K562 (cell line): ENCODE results near the gene ANO9. TPM values are rescaled to one million over a fixed set of nuclear protein-coding genes. Genes with fewer than 3 reads are reported as not detected.

Experiments
- ATAC-seq: fragments of 200-7000 bp; cut with Tn5 transposase; 3 replicates; pipeline ENCODE4 v1.9.1; 2020; ENCODE audit warnings: moderate library complexity
- BruUV-seq: library from RNA; stranded (reverse); fragments of 400-500 nt; replicated peaks from 2 replicates; lab custom pipeline; 2021; lab: Mats Ljungman, UMichigan
- CTCF ChIA-PET: fragments of 300-600 bp; formaldehyde crosslinking; extraction: SDS; loops from one replicate; lab custom pipeline; 2021; ENCODE audit warnings: low intra/inter-chr PET ratio; lab: Yijun Ruan, JAX
- POLR2A ChIA-PET: fragments of 300-600, 350-650 bp; sonication (Branson Sonifier 250); formaldehyde crosslinking; extraction: SDS; loops from one replicate; lab custom pipeline; 2021; ENCODE audit warnings: antibody characterized with exemption, inconsistent platforms; lab: Yijun Ruan, JAX
- DNase-seq, 4 experiments: peaks; one replicate each; pipeline versions ENCODE4 v3.0.0 to v3.0.0-alpha.2; 2011 to 2018; ENCODE audit warnings: low spot score in 3 of 4, mixed read lengths in 3 of 4; ENCODE audit errors: extremely low read depth in 1 of 4
- FAIRE-seq: peaks from 2 replicates; lab custom pipeline; 2011; peaks lifted over from hg19 to GRCh38; lab: Jason Lieb, UNC
- H2AFZ ChIP-seq: 2 replicates; pipeline ENCODE4 v1.6.0; 2011; ENCODE audit warnings: low read depth, low read length, control low read depth, inconsistent platforms
- H3K27ac ChIP-seq: fragments of 200-600 bp; 3 replicates; pipeline ENCODE4 v1.8.0; 2011; ENCODE audit warnings: low read depth, mild to moderate bottlenecking, control low read depth, inconsistent platforms, low read length, moderate library complexity, mixed read lengths; ENCODE audit errors: extremely low read depth
- H3K27me3 ChIP-seq, 2 experiments: fragments of 300-600 bp in 1 of 2; 2 replicates in 1 of 2; 3 replicates in 1 of 2; pipeline versions ENCODE4 v1.6.0 to v1.8.0; 2011; ENCODE audit warnings: inconsistent platforms in 2 of 2, low read length in 2 of 2, mild to moderate bottlenecking in 1 of 2, mixed read lengths in 1 of 2, moderate library complexity in 1 of 2; ENCODE audit not compliant: control insufficient read depth in 2 of 2, insufficient read depth in 2 of 2
- H3K36me3 ChIP-seq: fragments of 300-600 bp; 3 replicates; pipeline ENCODE4 v1.8.0; 2011; ENCODE audit warnings: mild to moderate bottlenecking, low read length, inconsistent platforms; ENCODE audit not compliant: control insufficient read depth, insufficient read depth
- H3K4me1 ChIP-seq, 2 experiments: fragments of 200-600 bp in 1 of 2; replicated peaks in 1 of 2; 2 replicates in 1 of 2; 3 replicates in 1 of 2; pipeline versions ENCODE4 v1.5.1 to v1.8.0; 2011; ENCODE audit warnings: inconsistent platforms in 2 of 2, low read length in 2 of 2, mild to moderate bottlenecking in 1 of 2, mixed read lengths in 1 of 2, moderate library complexity in 1 of 2; ENCODE audit not compliant: control insufficient read depth in 2 of 2, insufficient read depth in 2 of 2
- H3K4me2 ChIP-seq: 2 replicates; pipeline ENCODE4 v1.6.1; 2011; ENCODE audit warnings: low read length, control low read depth, inconsistent platforms, mixed read lengths; ENCODE audit not compliant: insufficient read depth
- H3K4me3 ChIP-seq: fragments of 200-600 bp; sonication (generic), shearing (Covaris generic); 2 replicates; pipeline ENCODE4 v1.5.1; 2016; ENCODE audit warnings: control low read depth, inconsistent platforms
- H3K79me2 ChIP-seq: fragments of 200-600 bp; 3 replicates; pipeline ENCODE4 v1.8.0; 2011; ENCODE audit warnings: low read length, inconsistent platforms; ENCODE audit not compliant: control insufficient read depth, insufficient read depth
- H3K9ac ChIP-seq, 2 experiments: 2 replicates each; pipeline versions ENCODE4 v1.6.0 to v1.6.1; 2011; ENCODE audit warnings: low read depth in 2 of 2, low read length in 2 of 2, control low read depth in 1 of 2, inconsistent platforms in 1 of 2, mild to moderate bottlenecking in 1 of 2, mixed read lengths in 1 of 2; ENCODE audit not compliant: insufficient read depth in 1 of 2
- H3K9me1 ChIP-seq: one replicate; pipeline ENCODE4 v1.6.0; 2011; ENCODE audit warnings: inconsistent platforms, mild to moderate bottlenecking, low read length, moderate library complexity; ENCODE audit not compliant: control insufficient read depth, insufficient read depth
- H3K9me3 ChIP-seq: replicated peaks from 2 replicates; pipeline ENCODE4 v1.5.1; 2011; ENCODE audit warnings: low read depth, low read length, inconsistent platforms; ENCODE audit not compliant: control insufficient read depth, insufficient read depth
- H4K20me1 ChIP-seq: replicated peaks from 2 replicates; pipeline ENCODE4 v1.6.1; 2011; ENCODE audit warnings: low read length, inconsistent platforms, mixed read lengths; ENCODE audit not compliant: control insufficient read depth, insufficient read depth
- CCNT2 ChIP-seq: IDR thresholded peaks from 2 replicates; pipeline ENCODE4 v1.6.1; 2011; ENCODE audit warnings: borderline replicate concordance, low read depth, mild to moderate bottlenecking, moderate library complexity, mixed read lengths, low read length; ENCODE audit not compliant: insufficient read length; ENCODE audit errors: extremely low read depth
- CTCF ChIP-seq, 3 experiments: IDR thresholded peaks in 2 of 3; conservative IDR thresholded peaks in 1 of 3; 2 replicates each; pipeline ENCODE4 v1.5.1; 2011 to 2012; ENCODE audit warnings: low read length in 3 of 3, mild to moderate bottlenecking in 3 of 3, control low read depth in 2 of 3, improper control_type of control experiment in 1 of 3, inconsistent platforms in 1 of 3, low read depth in 1 of 3, mixed read lengths in 1 of 3, moderate library complexity in 1 of 3; ENCODE audit not compliant: insufficient read depth in 2 of 3
- EP400 ChIP-seq: fragments of 450-650 bp; IDR thresholded peaks from 2 replicates; pipeline ENCODE4 v1.6.1; 2017; ENCODE audit warnings: antibody characterized with exemption, mild to moderate bottlenecking, moderate library complexity
- HNRNPL ChIP-seq: fragments of 200-400 bp; formaldehyde crosslinking; IDR thresholded peaks from 2 replicates; pipeline ENCODE4 v1.6.1; 2017; ENCODE audit warnings: low read depth, mild to moderate bottlenecking, low read length
- MTF1 ChIP-seq: fragments of 250-450 bp; sonication (Bioruptor Pico); IDR thresholded peaks from 2 replicates; pipeline ENCODE4 v1.9.0; 2021; ENCODE audit warnings: moderate library complexity, mild to moderate bottlenecking, inconsistent platforms, borderline replicate concordance
- NFIC ChIP-seq: fragments of 450-650 bp; IDR thresholded peaks from 2 replicates; pipeline ENCODE4 v1.6.1; 2017; ENCODE audit warnings: mild to moderate bottlenecking, inconsistent platforms
- RAD21 ChIP-seq, 2 experiments: fragments of 250-450 bp in 1 of 2; fragments of 450-650 bp in 1 of 2; sonication (Bioruptor Pico) in 1 of 2; formaldehyde crosslinking in 1 of 2; IDR thresholded peaks in 1 of 2; conservative IDR thresholded peaks in 1 of 2; 2 replicates each; pipeline versions ENCODE4 v1.4.0 to v1.8.0; 2020 to 2022; ENCODE audit warnings: mild to moderate bottlenecking in 2 of 2, moderate library complexity in 1 of 2
- XRCC5 ChIP-seq: fragments of 200-400 bp; formaldehyde crosslinking; IDR thresholded peaks from 2 replicates; pipeline ENCODE4 v1.6.1; 2017; ENCODE audit warnings: low read depth, mild to moderate bottlenecking, low read length
- WGBS: fragments of 100-300 bp; shearing (Covaris generic); methylation state at CpG from one replicate; pipeline ENCODE4 v1.1.6; 2016; ENCODE audit warnings: low coverage, mixed read lengths; ENCODE audit not compliant: insufficient coverage; ENCODE audit errors: missing lambda C conversion rate; 5-methylcytosine and 5-hydroxymethylcytosine counted together
- in situ Hi-C: fragments of 300-500 bp; cut with MboI; formaldehyde crosslinking; loops from 4 replicates; pipeline ENCODE4 v1.15.0; 2018; ENCODE audit warnings: inconsistent platforms, mixed read lengths
- intact Hi-C: fragments of 100-400 bp; cut with micrococcal nuclease; formaldehyde crosslinking; loops from 2 replicates; pipeline ENCODE4 v1.14.2; 2022
- polyA plus RNA-seq, 8 experiments: library from polyadenylated mRNA; depleted of rRNA in 4 of 8; stranded (reverse) in 5 of 8; unstranded in 3 of 8; fragments of >200 nt; fragmentation: Nextera tagmentation in 2 of 8; fragmentation: Illumina TruSeq in 1 of 8; extraction: Ambion mirVana in 2 of 8; extraction: Trizol in 1 of 8; gene quantifications; 2 replicates each; pipeline versions ENCODE4 v1.2.1 to v1.2.3, GENCODE V29; 2011 to 2014; ENCODE audit warnings: inconsistent platforms in 1 of 8, missing spikeins in 1 of 8
- total RNA-seq, 7 experiments: library from RNA; depleted of rRNA in 6 of 7; stranded (reverse); fragments of >200 nt in 6 of 7; fragmentation: Illumina TruSeq in 2 of 7; extraction: Trizol in 2 of 7; gene quantifications; 2 replicates each; pipeline versions ENCODE4 v1.2.1 to v1.2.3, GENCODE V29; 2011 to 2021; ENCODE audit warnings: low replicate concordance in 1 of 7
- TF ChIP-seq, protein P1 (sequence below): sonication (generic); formaldehyde crosslinking; IDR thresholded peaks from 2 replicates; pipeline ENCODE4 v1.8.1; 2023; ENCODE audit warnings: mild to moderate bottlenecking, missing genetic modification reagents, moderate library complexity

Gene ANO9
- total and polyA plus RNA-seq, 9 of the 15 experiments (the other 6 are each of a cell fraction or from before 2014, with no cell fraction given): 0.20 to 14.5 (median 4.5) TPM

DNA sequence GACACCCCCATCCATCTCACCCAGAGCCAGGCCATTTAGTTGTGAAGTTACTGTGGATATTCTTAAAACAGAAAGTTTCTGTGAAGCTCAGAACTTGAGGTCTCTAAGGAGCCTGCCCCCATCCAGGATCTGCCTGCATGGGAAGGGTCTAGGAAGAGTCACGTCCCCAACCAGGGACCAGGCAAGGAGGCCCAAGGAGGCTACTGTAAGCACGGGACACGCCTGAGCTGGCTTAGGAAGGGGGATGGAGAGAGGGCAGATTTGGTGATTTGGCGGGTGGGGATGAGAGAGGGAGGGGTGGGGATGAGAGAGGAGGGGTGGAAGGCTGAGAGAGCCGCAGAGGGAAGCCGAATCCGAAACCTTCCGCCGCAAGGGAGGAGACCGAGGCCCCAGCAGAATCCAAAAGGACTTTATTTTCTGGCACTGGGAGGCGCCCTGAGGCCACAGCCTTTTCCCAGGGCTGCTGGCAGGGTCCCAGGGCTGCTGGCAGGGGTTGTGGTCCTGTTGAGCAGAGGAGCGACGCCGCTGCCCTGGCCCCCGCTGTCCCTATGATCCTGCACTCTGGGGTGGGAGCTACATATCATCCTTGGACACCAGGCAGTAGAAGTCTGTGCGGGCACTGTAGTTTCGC is 36.4 kb downstream of the ANO9 start:
- FAIRE-seq (no peak), DNase-seq (no peak), ATAC-seq (peak; percentile 6)
- Histone ChIP-seq H3K27me3 (no peaks in the 10 kb centered on the region), H3K4me2 (peak overlapping the region; percentile 63; the same call in 1 of the 2 replicates), H3K9me3 (no peaks in the 10 kb centered on the region), H3K9ac (peak overlapping the region in 1 of 2 experiments; percentile 92; a peak in 2 of 4 replicates), H3K9me1 (no peaks in the 10 kb centered on the region), H3K27ac (peak overlapping the region; percentile 87; the same call in 1 of the 3 replicates), H4K20me1 (no peaks in the 10 kb centered on the region), H3K4me3 (peak overlapping the region; percentile 52; the same call in 1 of the 2 replicates), H3K79me2 (peaks cover 11% of the 10 kb centered on the region; the same call in 2 of the 3 replicates), H3K36me3 (peaks cover 31% of the 10 kb centered on the region; the same call in 1 of the 3 replicates), H2AFZ (no peak overlapping the region), H3K4me1 (peaks cover 6 to 60% of the 10 kb centered on the region in 2 experiments; a peak in 3 of 5 replicates)
- BruUV-seq: no TSS peak
- in situ Hi-C loops (no loop called here), intact Hi-C loops (no loop called here)
- WGBS: 67% methylated on average over 13 of the region's 17 CpGs
- CTCF ChIA-PET: interaction anchor here (0.6 kb wide), 1 partner anchor 35 kb away, joined by 3 read pairs; no protein-coding TSS in a partner anchor
- TF ChIP-seq CCNT2 (peak; percentile 12), HNRNPL (no peak), NFIC (peak; percentile 28; the same call in 1 of the 2 replicates), EP400 (no peak), XRCC5 (no peak), RAD21 (CRISPR knock-in tag; conservative IDR thresholded peaks at IDR 0.05 in 1 of 2, IDR thresholded peaks at IDR 0.05 in 1 of 2) (peak; percentile 23 to 26; a peak in 1 of 4 replicates), MTF1 (CRISPR knock-in tag) (no peak), CTCF (IDR thresholded peaks at IDR 0.05 in 2 of 3, conservative IDR thresholded peaks at IDR 0.05 in 1 of 3; ENCODE audit: insufficient read depth in 2 of 3, low read depth in 1 of 3, low read length in 3 of 3) (peak in 2 of 3 experiments; percentile 26 to 33; a peak in 4 of 6 replicates)
- TF ChIP-seq, protein P1, sequence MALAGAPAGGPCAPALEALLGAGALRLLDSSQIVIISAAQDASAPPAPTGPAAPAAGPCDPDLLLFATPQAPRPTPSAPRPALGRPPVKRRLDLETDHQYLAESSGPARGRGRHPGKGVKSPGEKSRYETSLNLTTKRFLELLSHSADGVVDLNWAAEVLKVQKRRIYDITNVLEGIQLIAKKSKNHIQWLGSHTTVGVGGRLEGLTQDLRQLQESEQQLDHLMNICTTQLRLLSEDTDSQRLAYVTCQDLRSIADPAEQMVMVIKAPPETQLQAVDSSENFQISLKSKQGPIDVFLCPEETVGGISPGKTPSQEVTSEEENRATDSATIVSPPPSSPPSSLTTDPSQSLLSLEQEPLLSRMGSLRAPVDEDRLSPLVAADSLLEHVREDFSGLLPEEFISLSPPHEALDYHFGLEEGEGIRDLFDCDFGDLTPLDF (CRISPR knock-in tag): no peak
- POLR2A ChIA-PET: interaction anchor here (1.0 kb wide), 2 partner anchors 10 to 170 kb away, joined by 3 to 5 read pairs; no protein-coding TSS in a partner anchor
